GM12878 (cell line): ENCODE data around the gene ZNF165. TPM values are rescaled to one million over a fixed set of nuclear protein-coding genes. Genes with fewer than 3 reads are reported as not detected.

Experiments used
- BMI1 ChIP-seq: fragments of 450-650 bp; IDR thresholded peaks from 2 replicates; pipeline ENCODE4 v1.6.1; 2016; ENCODE audit warnings: mild to moderate bottlenecking, moderate library complexity, borderline replicate concordance
- DPF2 ChIP-seq: fragments of 450-650 bp; IDR thresholded peaks from 2 replicates; pipeline ENCODE4 v1.6.1; 2017; ENCODE audit warnings: mild to moderate bottlenecking
- E2F4 ChIP-seq: IDR thresholded peaks from 2 replicates; pipeline ENCODE4 v1.6.1; 2012; ENCODE audit warnings: low read depth, low read length, improper control_type of control experiment
- EP300 ChIP-seq, 2 experiments: fragments of 150-350 bp in 1 of 2; IDR thresholded peaks; 2 replicates each; pipeline ENCODE4 v1.6.1; 2011 to 2012; ENCODE audit warnings: low read depth in 2 of 2, low read length in 2 of 2, borderline replicate concordance in 1 of 2, improper control_type of control experiment in 1 of 2, inconsistent platforms in 1 of 2; ENCODE audit not compliant: control insufficient read depth in 1 of 2
- ESRRA ChIP-seq: IDR thresholded peaks from 2 replicates; pipeline ENCODE4 v1.6.1; 2012; ENCODE audit warnings: mild to moderate bottlenecking, low read length, improper control_type of control experiment
- FOS ChIP-seq: IDR thresholded peaks from 3 replicates; pipeline ENCODE4 v1.6.1; 2011; ENCODE audit warnings: borderline replicate concordance; ENCODE audit not compliant: insufficient read length; ENCODE audit errors: extremely low read depth
- HSF1 ChIP-seq: fragments of 150-350 bp; IDR thresholded peaks from 2 replicates; pipeline ENCODE4 v1.6.1; 2014; ENCODE audit warnings: mild to moderate bottlenecking, low read depth, low read length
- NFYA ChIP-seq: IDR thresholded peaks from 2 replicates; pipeline ENCODE4 v1.6.1; 2011; ENCODE audit warnings: low read depth, mild to moderate bottlenecking, low read length, improper control_type of control experiment, borderline replicate concordance
- NFYB ChIP-seq: IDR thresholded peaks from 2 replicates; pipeline ENCODE4 v1.6.1; 2011; ENCODE audit warnings: low read depth, mild to moderate bottlenecking, low read length, improper control_type of control experiment, moderate library complexity; ENCODE audit not compliant: insufficient read depth
- RELB ChIP-seq: fragments of 450-650 bp; IDR thresholded peaks from 2 replicates; pipeline ENCODE4 v1.6.1; 2017; ENCODE audit warnings: low read depth, mild to moderate bottlenecking, moderate library complexity
- REST ChIP-seq: IDR thresholded peaks from 2 replicates; pipeline ENCODE4 v1.6.1; 2012; ENCODE audit warnings: mild to moderate bottlenecking, low read depth, low read length
- SIX5 ChIP-seq: IDR thresholded peaks from 2 replicates; pipeline ENCODE4 v1.6.1; 2011; ENCODE audit warnings: mild to moderate bottlenecking, low read depth, low read length, moderate library complexity; ENCODE audit not compliant: severe bottlenecking
- SREBF1 ChIP-seq: IDR thresholded peaks from 2 replicates; pipeline ENCODE4 v1.6.1; 2012; ENCODE audit warnings: mild to moderate bottlenecking, low read length
- STAT3 ChIP-seq: IDR thresholded peaks from 2 replicates; pipeline ENCODE4 v1.6.1; 2011; ENCODE audit warnings: low read depth, low read length, improper control_type of control experiment
- SUZ12 ChIP-seq: fragments of 200-600 bp; sonication (generic); IDR thresholded peaks from one replicate; pipeline ENCODE4 v1.6.1; 2018; ENCODE audit warnings: antibody characterized with exemption, mild to moderate bottlenecking; ENCODE audit not compliant: unreplicated experiment
- TCF3 ChIP-seq: IDR thresholded peaks from 2 replicates; pipeline ENCODE4 v1.6.1; 2012; ENCODE audit warnings: low read depth, mild to moderate bottlenecking, low read length, borderline replicate concordance; ENCODE audit not compliant: insufficient read depth
- ZBTB33 ChIP-seq: fragments of 450-650 bp; IDR thresholded peaks from 2 replicates; pipeline ENCODE4 v1.6.1; 2017; ENCODE audit warnings: mild to moderate bottlenecking
- ZSCAN29 ChIP-seq: fragments of 450-650 bp; IDR thresholded peaks from 2 replicates; pipeline ENCODE4 v1.6.1; 2017; ENCODE audit warnings: mild to moderate bottlenecking, moderate library complexity
- ZZZ3 ChIP-seq: IDR thresholded peaks from 2 replicates; pipeline ENCODE4 v1.6.1; 2011; ENCODE audit warnings: low read depth; ENCODE audit not compliant: control insufficient read depth, insufficient read length
- polyA plus RNA-seq, 11 experiments: library from polyadenylated mRNA; depleted of rRNA in 4 of 11; unstranded in 6 of 11; stranded (reverse) in 5 of 11; fragments of >200 nt; fragmentation: Nextera tagmentation in 4 of 11; fragmentation: Illumina TruSeq in 1 of 11; extraction: Ambion mirVana in 4 of 11; extraction: Trizol in 1 of 11; gene quantifications; 1 replicate in 1 of 11; 2 replicates in 10 of 11; pipeline versions ENCODE4 v1.2.1 to v1.2.3, GENCODE V29; 2011 to 2016; ENCODE audit warnings: inconsistent platforms in 2 of 11, missing spikeins in 2 of 11, low read depth in 1 of 11
- total RNA-seq, 4 experiments: library from RNA; depleted of rRNA in 3 of 4; stranded (reverse); fragments of >200 nt in 3 of 4; fragmentation: Illumina TruSeq in 1 of 4; extraction: Trizol in 1 of 4; gene quantifications; 2 replicates each; pipeline versions ENCODE4 v1.2.1 to v1.2.3, GENCODE V29; 2013 to 2021

The ZNF165 gene
- total and polyA plus RNA-seq, 10 of the 15 experiments (the other 5 are each of a cell fraction or from before 2014, with no cell fraction given) = 1.1 to 5.0 (median 2.9) TPM

- 0 out of 4 replicates have a peak, but pooled peaks of 1 of the 2 experiments have one; percentile 18 for TF ChIP-seq EP300 (IDR thresholded peaks at IDR 0.05; ENCODE audit: borderline replicate concordance in 1 of 2, control insufficient read depth in 1 of 2, low read depth in 2 of 2, low read length in 2 of 2)
- TF ChIP-seq BMI1 = no peak
- peak; percentile 70 for TF ChIP-seq DPF2
- no peak for TF ChIP-seq STAT3
- TF ChIP-seq SREBF1 = peak; percentile 49; the same call in 1 of the 2 replicates
- no peak for TF ChIP-seq SUZ12
- TF ChIP-seq RELB = peak; percentile 64
- TF ChIP-seq ESRRA = no peak
- TF ChIP-seq NFYB = no peak
- TF ChIP-seq TCF3 = peak; percentile 48; the same call in 1 of the 2 replicates
- peak; percentile 86 for TF ChIP-seq ZSCAN29
- no peak for TF ChIP-seq NFYA
- no peak for TF ChIP-seq E2F4
- peak; percentile 19 for TF ChIP-seq SIX5
- TF ChIP-seq ZBTB33 = no peak
- TF ChIP-seq FOS = no peak
- no peak; the same call in 1 of the 2 replicates for TF ChIP-seq REST
- no peak for TF ChIP-seq ZZZ3
- no peak for TF ChIP-seq HSF1
Measured at GRCh38 chr6:28104392-28105244, 24.2 kb downstream of the ZNF165 start (continued).
